Muscle layer of duodenum (tissue), 2 donors: ENCODE data around the gene MBOAT2.

Experiments
- H3K27ac ChIP-seq: one replicate; pipeline ENCODE4 v1.7.0; 2013; ENCODE audit warnings: mild to moderate bottlenecking, low read length
- H3K27me3 ChIP-seq: one replicate; pipeline ENCODE4 v1.7.0; 2013; ENCODE audit warnings: low read depth, mild to moderate bottlenecking, control low read depth, low read length
- H3K36me3 ChIP-seq, 2 donors: one replicate each; pipeline ENCODE4 v1.7.0; 2013; ENCODE audit warnings: low read length in 2 of 2, control low read depth in 1 of 2, mild to moderate bottlenecking in 1 of 2; ENCODE audit not compliant: insufficient read depth in 2 of 2, control insufficient read depth in 1 of 2
- H3K4me1 ChIP-seq, 2 donors: one replicate each; pipeline ENCODE4 v1.7.0; 2013; ENCODE audit warnings: low read length in 2 of 2, mild to moderate bottlenecking in 2 of 2, control low read depth in 1 of 2, moderate library complexity in 1 of 2; ENCODE audit not compliant: insufficient read depth in 2 of 2, control insufficient read depth in 1 of 2
- H3K4me3 ChIP-seq, 2 donors: one replicate each; pipeline ENCODE4 v1.7.0; 2013; ENCODE audit warnings: low read length in 2 of 2, low read depth in 1 of 2, mild to moderate bottlenecking in 1 of 2
- H3K9me3 ChIP-seq, 2 donors: one replicate each; pipeline ENCODE4 v1.7.0; 2013; ENCODE audit warnings: low read length in 2 of 2, control low read depth in 1 of 2, mild to moderate bottlenecking in 1 of 2; ENCODE audit not compliant: control insufficient read depth in 1 of 2
- donor health status: healthy.

MBOAT2 gene

DNA sequence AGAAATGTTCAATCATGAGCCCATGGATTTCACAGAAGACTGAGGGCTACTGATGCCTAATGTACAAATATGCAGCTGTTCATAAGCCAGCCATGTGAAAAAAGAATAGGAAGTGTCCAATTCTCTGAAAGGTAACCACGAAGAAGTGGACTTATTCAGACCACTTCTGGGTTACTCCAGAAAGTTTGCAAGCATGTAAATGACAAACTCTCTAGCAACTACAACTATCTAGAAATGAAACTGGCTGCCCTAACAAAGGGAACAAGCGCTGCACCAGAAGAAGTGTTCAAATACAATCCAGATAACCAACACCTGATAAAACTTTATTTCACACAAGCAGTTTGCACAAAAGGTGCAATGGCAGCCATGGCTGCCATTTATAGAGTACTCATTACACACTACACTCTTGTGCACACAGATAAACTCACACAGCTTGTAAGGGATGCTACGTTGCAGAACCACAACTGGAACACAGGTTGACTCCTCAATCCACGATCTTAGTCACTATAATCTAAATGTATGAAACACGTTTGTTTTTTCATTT lies 13.9 kb downstream of the MBOAT2 start:
- Histone ChIP-seq H3K36me3 (no peaks in the 10 kb centered on the region), H3K4me3 (no peak overlapping the region), H3K27me3 (no peaks in the 10 kb centered on the region), H3K4me1 (peaks cover 0 to 3% of the 10 kb centered on the region in 2 donors), H3K9me3 (no peaks in the 10 kb centered on the region), H3K27ac (no peak overlapping the region)

DNA sequence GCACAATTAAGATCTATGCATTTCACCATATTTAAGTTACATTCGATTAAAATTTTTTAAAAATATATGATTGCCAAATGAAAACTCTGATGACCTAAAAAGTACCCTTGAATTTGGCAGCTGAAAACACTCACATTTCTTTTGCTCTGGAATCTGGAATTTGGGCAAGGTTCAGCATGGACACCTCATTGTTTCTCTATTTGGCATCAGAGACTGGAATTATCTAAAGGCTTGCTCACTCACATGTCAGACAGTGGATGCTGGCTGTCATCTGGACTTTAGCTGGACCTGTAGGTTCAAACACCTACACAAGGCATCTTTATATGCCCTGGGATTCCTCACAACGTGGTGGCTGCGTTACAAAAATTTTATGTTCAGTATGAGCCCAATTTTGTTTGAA lies 16.1 kb downstream of the MBOAT2 start:
- Histone ChIP-seq H3K36me3 (no peaks in the 10 kb centered on the region), H3K9me3 (peaks cover 0 to 4% of the 10 kb centered on the region in 2 donors), H3K27me3 (no peaks in the 10 kb centered on the region), H3K4me1 (peaks cover 0 to 3% of the 10 kb centered on the region in 2 donors), H3K27ac (no peak overlapping the region), H3K4me3 (no peak overlapping the region)

DNA sequence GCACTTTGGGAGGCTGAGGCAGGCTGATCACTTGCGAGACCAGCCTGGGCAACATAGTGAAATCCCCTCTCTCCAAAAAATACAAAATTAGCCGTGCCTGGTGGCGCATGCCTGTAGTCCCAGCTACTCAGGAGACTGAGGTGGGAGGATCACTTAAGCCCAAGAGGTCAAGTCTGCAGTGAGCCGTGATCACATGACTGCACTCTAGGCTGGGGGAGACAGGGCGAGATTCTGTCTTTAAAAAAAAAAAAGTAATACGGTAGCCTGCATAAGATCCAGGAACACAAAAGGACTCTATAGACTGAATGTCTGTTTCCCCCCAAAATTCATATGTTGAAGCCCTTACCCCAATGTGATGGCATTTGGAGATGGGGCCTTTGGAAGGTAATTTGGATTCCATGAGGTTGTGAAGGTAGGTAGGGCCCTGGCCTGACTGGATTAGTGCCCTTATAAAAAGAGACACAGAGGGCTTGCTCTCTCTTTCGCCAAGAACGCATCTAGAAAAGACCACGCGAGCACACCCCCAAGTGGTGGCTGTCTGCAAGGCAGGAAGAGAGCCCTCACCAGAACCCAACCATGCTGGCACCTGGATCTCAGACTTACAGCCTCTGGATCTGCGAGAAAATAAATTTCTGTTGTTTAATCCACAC lies 17.0 kb downstream of the MBOAT2 start:
- Histone ChIP-seq H3K27ac (no peak overlapping the region), H3K27me3 (no peaks in the 10 kb centered on the region), H3K4me3 (no peak overlapping the region), H3K36me3 (no peaks in the 10 kb centered on the region), H3K4me1 (peaks cover 0 to 3% of the 10 kb centered on the region in 2 donors), H3K9me3 (peaks cover 0 to 4% of the 10 kb centered on the region in 2 donors)

DNA sequence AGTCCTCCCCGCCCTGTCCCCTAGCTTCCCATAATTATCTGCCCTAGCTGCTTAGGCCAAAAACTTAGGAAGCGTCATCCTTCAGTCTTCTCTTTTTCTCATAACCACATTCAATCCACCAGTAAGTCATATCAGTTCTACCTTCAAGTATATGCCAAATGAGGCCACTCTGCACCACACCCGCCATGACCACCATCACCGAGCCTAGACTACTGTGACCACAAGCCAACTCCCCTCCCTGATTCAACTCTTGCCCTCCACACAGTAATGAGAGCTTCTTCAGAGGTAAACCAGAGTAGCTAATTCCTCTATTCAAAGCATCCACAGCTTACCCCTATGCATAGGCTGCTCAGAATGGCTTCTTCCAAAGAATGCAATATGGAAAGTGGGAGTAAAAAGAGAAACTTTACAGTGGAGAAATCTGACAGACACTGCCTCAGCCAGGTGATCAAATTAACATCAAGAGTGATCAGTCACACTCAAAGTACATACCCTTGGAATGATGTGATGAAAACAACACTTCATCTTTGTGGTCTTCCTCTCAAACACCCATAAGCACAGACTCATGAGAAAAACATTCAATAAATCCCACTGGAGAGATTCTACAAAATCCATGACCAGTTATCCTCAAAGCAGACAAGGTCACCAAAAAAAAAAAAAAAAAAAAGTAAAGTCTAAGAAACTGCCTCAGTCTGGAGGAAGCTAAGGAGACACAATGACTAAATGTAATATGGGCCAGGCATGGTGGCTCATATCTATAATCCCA lies 17.7 kb downstream of the MBOAT2 start:
- no peaks in the 10 kb centered on the region for H3K27me3 ChIP-seq
- H3K27ac ChIP-seq, result no peak overlapping the region
- H3K4me1 ChIP-seq, result peaks cover 0 to 3% of the 10 kb centered on the region in 2 donors
- no peak overlapping the region for H3K4me3 ChIP-seq
- peaks cover 0 to 4% of the 10 kb centered on the region in 2 donors for H3K9me3 ChIP-seq
- H3K36me3 ChIP-seq, result no peaks in the 10 kb centered on the region

DNA sequence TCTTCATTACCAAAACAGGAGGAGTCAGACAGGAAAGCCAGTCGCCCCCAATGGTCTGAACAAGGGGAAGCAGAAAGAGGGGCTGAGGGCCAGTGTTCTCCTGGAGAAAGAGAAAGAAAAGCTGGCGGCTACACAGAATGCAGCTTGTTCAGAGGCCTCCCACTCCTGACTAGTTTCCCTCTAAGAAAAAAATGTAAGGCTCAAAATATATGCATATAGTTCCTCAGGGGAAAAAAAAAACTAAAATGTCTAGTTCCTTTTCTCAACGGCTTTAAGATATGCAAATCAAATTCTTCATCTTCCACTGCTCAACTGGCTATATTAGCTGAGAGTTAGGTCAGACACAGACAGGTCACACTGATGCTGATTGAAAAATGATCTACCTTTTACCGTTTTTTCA lies 18.6 kb downstream of the MBOAT2 start:
- H3K36me3 ChIP-seq, result no peaks in the 10 kb centered on the region
- no peaks in the 10 kb centered on the region for H3K27me3 ChIP-seq
- H3K4me1 ChIP-seq, result peaks cover 0 to 3% of the 10 kb centered on the region in 2 donors
- H3K27ac ChIP-seq, result no peak overlapping the region
- peaks cover 0 to 4% of the 10 kb centered on the region in 2 donors for H3K9me3 ChIP-seq
- no peak overlapping the region for H3K4me3 ChIP-seq

DNA sequence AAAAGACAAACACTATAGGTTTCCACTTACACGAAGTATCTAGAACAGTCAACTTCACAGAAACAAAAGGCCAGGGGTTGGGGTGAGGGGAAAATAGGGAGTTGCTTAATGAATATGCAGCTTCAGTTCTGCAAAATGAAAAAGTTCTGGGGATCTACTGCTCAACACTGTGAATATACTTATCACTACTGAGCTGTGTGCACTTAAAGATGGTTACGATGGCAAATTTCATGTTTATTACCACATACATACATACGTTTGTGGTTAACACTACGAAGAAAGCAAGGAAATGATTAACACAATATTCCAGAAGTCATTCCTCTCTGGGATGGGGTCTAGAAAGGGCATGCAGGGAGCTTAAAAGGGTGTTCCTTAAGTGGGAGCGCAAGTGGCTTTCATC lies 19.3 kb downstream of the MBOAT2 start:
- H3K27ac ChIP-seq, result no peak overlapping the region
- H3K36me3 ChIP-seq, result no peaks in the 10 kb centered on the region
- no peaks in the 10 kb centered on the region for H3K27me3 ChIP-seq
- peaks cover 0 to 3% of the 10 kb centered on the region in 2 donors for H3K4me1 ChIP-seq
- peaks cover 0 to 4% of the 10 kb centered on the region in 2 donors for H3K9me3 ChIP-seq
- no peak overlapping the region for H3K4me3 ChIP-seq

DNA sequence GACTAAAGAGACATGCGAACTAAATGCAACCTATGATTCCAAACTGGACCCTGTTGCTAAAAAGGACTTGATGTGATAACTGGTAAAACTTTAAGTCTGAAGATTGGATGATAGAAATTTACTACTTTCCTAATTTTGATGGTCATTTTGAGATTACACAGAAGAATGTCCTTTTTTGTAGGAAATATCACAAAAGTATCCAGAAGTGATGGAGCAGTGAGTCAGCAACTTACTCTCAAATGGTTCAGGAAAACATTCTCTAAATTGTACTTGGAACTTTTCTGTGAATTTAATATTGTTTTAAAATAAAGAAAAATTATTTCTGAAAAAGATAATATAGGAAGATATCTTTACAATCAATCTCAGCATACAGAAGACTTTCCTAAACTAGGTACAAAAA lies 19.9 kb downstream of the MBOAT2 start:
- peaks cover 0 to 3% of the 10 kb centered on the region in 2 donors for H3K4me1 ChIP-seq
- H3K9me3 ChIP-seq, result peaks cover 0 to 4% of the 10 kb centered on the region in 2 donors
- H3K4me3 ChIP-seq, result no peak overlapping the region
- no peak overlapping the region for H3K27ac ChIP-seq
- no peaks in the 10 kb centered on the region for H3K27me3 ChIP-seq
- H3K36me3 ChIP-seq, result no peaks in the 10 kb centered on the region

DNA sequence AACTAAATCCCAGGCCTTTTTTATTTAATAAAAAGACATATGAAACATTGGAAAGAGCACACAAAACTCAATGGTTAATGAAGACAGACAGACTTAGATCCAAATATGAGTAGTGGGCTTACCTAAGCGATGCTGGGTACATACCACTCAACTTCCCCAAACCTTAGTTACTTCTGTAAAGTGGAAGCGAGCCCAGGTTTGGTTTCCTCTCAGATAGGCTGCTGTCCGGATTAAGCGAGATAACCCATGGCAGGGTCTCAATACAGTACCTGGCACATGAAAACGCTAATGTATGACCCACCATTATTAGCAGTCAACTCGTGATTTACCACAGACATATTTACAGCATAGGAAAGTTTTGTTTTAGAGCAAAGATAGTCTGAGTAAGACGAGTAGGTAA lies 21.6 kb downstream of the MBOAT2 start:
- Histone ChIP-seq H3K4me1 (no peaks in the 10 kb centered on the region), H3K36me3 (no peaks in the 10 kb centered on the region), H3K27ac (no peak overlapping the region), H3K27me3 (no peaks in the 10 kb centered on the region), H3K9me3 (peaks cover 0 to 4% of the 10 kb centered on the region in 2 donors), H3K4me3 (no peak overlapping the region)

DNA sequence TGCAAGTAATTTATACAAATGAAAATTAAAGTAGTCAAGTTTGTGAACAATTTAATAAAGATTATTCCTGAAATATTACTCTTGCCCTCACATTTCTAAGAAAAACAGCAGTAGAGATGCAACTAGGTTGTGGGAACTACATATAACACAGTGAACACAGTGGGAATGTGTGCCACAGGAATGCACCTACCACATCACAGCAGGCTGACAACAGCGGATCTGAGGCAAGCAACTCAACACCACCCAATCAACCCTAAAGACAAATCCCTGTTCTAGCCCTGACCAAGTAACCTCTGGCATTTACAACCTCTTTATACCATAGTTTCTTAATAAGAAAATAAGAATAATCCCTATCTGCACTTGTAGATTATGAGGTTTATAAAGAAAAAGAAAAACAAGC lies 23.4 kb downstream of the MBOAT2 start:
- no peaks in the 10 kb centered on the region for H3K36me3 ChIP-seq
- H3K27me3 ChIP-seq, result no peaks in the 10 kb centered on the region
- H3K27ac ChIP-seq, result no peak overlapping the region
- H3K4me1 ChIP-seq, result peaks cover 0 to 7% of the 10 kb centered on the region in 2 donors
- peaks cover 0 to 4% of the 10 kb centered on the region in 2 donors for H3K9me3 ChIP-seq
- H3K4me3 ChIP-seq, result no peak overlapping the region

DNA sequence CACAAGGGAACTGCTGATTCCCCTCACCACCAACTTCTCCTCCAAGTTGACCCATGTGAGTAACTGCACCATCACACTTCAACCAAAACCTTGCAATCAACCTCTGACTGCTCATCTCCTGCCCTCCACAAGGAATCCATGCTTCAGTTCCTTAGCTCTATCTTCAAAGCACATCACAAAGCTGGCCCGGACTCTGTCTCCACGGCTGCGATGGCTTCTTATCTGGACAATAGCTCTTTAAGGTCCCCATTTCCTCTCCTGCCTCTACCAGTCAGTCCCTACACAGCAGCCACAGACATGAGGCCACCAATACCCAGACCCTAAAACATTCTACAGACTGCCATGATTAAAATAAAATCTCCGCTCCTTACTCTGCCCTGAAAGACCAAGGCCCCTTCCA lies 25.7 kb downstream of the MBOAT2 start:
- H3K36me3 ChIP-seq, result no peaks in the 10 kb centered on the region
- peaks cover 0 to 7% of the 10 kb centered on the region in 2 donors for H3K4me1 ChIP-seq
- no peak overlapping the region for H3K4me3 ChIP-seq
- no peak overlapping the region for H3K27ac ChIP-seq
- no peaks in the 10 kb centered on the region for H3K27me3 ChIP-seq
- H3K9me3 ChIP-seq, result no peaks in the 10 kb centered on the region

DNA sequence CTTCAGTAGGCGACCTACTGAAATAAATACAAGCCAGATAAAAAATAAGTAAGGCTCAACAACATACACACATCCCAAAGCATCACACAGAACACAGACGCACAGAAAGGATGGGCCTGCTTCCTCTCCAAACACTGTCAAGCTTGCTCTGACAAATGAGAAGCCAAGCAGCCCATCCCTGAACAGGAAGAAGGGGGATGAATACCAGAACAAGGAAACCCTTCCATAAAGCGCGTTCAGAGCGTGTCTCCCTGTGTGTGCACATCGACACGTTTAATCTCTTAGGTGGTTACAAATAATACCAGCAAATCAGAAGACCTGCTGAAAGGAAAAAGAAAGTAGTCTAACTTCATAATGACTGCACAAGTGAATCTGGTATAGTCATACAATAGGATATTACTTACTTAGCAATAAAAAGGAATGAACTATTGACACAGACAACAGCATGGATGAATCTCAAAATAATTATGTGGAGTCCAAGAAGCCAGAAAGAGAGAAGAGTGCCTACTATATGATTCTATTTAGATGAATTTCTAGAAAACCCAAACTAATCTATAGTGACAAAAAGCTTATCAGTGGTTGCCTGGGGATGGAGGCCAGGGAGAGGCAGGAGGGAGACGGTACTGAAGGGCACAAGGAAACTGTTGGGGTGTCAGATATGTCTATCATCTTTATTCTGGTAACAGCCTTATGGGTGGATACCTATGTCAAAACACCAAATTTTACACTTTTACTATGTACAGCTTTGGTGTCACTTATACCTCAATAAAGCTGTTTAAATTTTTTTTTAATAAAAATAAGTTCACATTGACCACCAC lies 26.8 kb downstream of the MBOAT2 start:
- Histone ChIP-seq H3K9me3 (no peaks in the 10 kb centered on the region), H3K36me3 (no peaks in the 10 kb centered on the region), H3K27ac (no peak overlapping the region), H3K27me3 (no peaks in the 10 kb centered on the region), H3K4me1 (peaks cover 0 to 7% of the 10 kb centered on the region in 2 donors), H3K4me3 (peak overlapping the region in 1 of 2 donors; percentile 17)
